ENCODE results near the gene PFKFB3.

GRCh38 chr10:6215683-6216484, 13.2 kb downstream of the PFKFB3 start:
- TF ChIP-seq CTCF (IDR thresholded peaks at IDR 0.05) (no peak), EZH2phosphoT487 (IDR thresholded peaks at IDR 0.05) (no peak), EZH2 (IDR thresholded peaks at IDR 0.05) (no peak)

All from neural progenitor cell (in vitro differentiated cells).